ENCODE results near the gene TTC24. TPM values are rescaled to one million over a fixed set of nuclear protein-coding genes. Genes with fewer than 3 reads are reported as not detected.
A peak's percentile ranks its signal among the peaks of the same experiment; 100 is the strongest.

Gene TTC24
- total RNA-seq, 1 donor from 2014 or later: not detected

DNA sequence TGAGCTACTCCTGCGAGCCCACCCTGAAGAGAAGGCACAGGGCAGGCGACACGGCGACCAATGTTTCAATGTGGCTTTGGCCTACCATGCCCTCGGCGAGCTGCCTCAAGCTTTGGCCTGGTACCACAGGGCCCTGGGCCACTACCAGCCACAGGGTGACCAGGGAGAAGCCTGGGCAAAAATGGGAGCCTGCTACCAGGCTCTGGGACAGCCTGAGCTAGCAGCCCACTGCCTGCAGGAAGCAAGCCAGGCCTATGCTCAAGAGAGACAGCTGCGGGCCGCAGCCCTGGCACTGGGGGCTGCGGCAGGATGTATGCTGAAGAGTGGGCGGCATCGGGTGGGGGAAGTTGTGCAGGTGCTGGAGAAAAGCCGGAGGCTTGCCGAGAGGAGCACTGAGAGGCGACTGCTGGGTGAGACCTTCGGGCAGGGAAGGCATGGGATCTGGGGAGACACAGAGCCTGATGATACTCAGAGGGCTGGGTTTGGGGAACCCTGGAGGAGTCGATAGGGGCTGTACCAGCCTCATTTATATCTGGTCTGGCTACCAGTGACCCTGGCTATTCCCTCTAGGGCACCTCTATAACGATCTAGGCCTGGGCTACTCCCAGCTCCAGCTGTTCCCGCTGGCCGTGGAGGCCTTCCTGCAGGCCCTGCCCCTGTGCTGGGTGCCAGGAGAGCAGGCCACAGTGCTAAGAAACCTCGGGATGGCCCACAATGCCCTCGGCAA is 2.3 kb downstream of the TTC24 start:
- peaks cover 12% of the 10 kb centered on the region for H3K27me3 Mint-ChIP-seq (ENCODE audit: unreplicated experiment)
- H3K9me3 Mint-ChIP-seq (ENCODE audit: unreplicated experiment): no peaks in the 10 kb centered on the region
- TF ChIP-seq, protein P1, sequence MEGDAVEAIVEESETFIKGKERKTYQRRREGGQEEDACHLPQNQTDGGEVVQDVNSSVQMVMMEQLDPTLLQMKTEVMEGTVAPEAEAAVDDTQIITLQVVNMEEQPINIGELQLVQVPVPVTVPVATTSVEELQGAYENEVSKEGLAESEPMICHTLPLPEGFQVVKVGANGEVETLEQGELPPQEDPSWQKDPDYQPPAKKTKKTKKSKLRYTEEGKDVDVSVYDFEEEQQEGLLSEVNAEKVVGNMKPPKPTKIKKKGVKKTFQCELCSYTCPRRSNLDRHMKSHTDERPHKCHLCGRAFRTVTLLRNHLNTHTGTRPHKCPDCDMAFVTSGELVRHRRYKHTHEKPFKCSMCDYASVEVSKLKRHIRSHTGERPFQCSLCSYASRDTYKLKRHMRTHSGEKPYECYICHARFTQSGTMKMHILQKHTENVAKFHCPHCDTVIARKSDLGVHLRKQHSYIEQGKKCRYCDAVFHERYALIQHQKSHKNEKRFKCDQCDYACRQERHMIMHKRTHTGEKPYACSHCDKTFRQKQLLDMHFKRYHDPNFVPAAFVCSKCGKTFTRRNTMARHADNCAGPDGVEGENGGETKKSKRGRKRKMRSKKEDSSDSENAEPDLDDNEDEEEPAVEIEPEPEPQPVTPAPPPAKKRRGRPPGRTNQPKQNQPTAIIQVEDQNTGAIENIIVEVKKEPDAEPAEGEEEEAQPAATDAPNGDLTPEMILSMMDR (IDR thresholded peaks at IDR 0.05; ENCODE audit: unreplicated experiment): no peak
- no peak overlapping the region for H3K27ac Mint-ChIP-seq (ENCODE audit: unreplicated experiment)
- H3K36me3 Mint-ChIP-seq (ENCODE audit: low read depth, unreplicated experiment): no peaks in the 10 kb centered on the region
- peaks cover 7% of the 10 kb centered on the region for H3K4me1 Mint-ChIP-seq (ENCODE audit: unreplicated experiment)
- H3K4me3 Mint-ChIP-seq (ENCODE audit: unreplicated experiment): no peak overlapping the region
- no peak for DNase-seq (ENCODE audit: low spot score)

DNA sequence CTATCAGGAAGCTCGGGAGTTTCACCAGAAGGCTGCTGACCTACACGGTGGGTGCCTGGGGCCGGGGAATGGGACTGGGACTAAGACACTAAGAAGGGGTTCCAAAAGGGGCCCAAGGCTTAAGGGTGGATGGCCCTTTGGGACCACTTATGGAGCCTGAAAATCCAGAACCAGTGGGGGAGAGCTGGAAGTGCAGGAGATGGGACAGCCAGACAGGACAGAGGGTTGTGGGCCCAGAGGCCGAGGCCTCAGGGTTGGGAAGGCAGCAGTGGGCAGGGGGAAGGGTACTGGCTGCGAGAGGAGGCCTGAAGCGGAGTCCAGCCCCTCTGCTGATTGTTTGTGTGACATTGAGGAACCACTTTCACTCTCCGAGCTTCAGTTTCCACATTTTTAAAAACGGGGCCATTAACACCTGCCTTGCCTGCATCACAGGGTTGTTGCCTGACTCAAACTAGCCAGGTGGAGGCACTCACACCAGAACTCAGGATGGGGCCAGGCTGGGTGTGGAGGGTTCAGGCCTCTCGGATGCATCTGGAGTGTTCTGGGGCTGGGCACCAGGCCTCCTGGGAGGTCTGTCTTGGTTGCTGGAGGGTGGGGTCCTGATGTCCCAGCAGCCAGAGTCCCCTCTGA is 3.0 kb downstream of the TTC24 start:
- Mint-ChIP-seq H3K4me1 (ENCODE audit: unreplicated experiment) (peaks cover 7% of the 10 kb centered on the region), H3K27me3 (ENCODE audit: unreplicated experiment) (peaks cover 12% of the 10 kb centered on the region), H3K9me3 (ENCODE audit: unreplicated experiment) (no peaks in the 10 kb centered on the region), H3K36me3 (ENCODE audit: low read depth, unreplicated experiment) (no peaks in the 10 kb centered on the region), H3K27ac (ENCODE audit: unreplicated experiment) (no peak overlapping the region), H3K4me3 (ENCODE audit: unreplicated experiment) (no peak overlapping the region)
- DNase-seq (ENCODE audit: low spot score): no peak
- TF ChIP-seq, protein P1 (IDR thresholded peaks at IDR 0.05; ENCODE audit: unreplicated experiment): no peak

DNA sequence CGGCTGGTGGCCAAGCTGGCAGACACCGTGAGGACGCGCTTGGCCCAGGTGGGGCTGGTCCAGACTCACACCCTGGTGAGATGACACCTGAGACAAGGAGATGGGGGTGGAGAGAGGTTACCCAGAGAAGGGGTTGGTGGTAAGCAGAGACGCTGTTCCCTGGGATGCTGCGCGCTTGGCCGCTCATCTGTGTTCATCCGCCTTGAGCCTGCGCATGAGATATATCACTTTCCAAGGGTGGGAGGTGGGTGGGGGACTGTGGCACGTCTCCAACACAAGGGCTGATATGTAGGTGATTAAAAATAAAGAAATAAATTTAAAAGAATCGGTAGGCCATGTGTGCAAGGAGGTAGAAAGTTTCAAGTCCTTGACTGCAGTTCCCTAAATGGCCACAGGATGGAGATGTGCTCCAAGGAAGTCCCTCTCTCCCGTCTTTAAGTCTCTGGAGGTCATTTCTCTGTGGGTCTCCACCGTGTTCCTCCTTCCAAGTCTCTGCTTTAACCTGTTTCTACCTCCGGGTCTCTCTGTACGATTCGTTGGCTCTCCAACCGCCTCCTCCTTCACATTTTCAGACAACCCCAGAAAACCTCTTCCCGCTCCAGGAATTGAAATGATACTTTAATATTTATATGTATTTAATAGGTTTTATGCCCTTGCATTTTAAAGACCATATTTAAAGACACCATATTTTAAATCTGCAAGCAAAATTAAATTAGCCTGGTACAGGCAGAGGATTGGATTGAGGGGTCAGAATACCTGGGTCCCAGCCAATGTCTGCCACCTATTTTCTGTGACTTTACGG is 4.5 kb downstream of the TTC24 start:
- Mint-ChIP-seq H3K4me1 (ENCODE audit: unreplicated experiment) (peaks cover 14% of the 10 kb centered on the region), H3K9me3 (ENCODE audit: unreplicated experiment) (no peaks in the 10 kb centered on the region), H3K27me3 (ENCODE audit: unreplicated experiment) (peaks cover 12% of the 10 kb centered on the region), H3K36me3 (ENCODE audit: low read depth, unreplicated experiment) (no peaks in the 10 kb centered on the region), H3K27ac (ENCODE audit: unreplicated experiment) (no peak overlapping the region), H3K4me3 (ENCODE audit: unreplicated experiment) (peak overlapping the region; percentile 65)
- DNase-seq (ENCODE audit: low spot score): peak; percentile 76
- TF ChIP-seq, protein P1 (IDR thresholded peaks at IDR 0.05; ENCODE audit: unreplicated experiment): peak; percentile 86

DNA sequence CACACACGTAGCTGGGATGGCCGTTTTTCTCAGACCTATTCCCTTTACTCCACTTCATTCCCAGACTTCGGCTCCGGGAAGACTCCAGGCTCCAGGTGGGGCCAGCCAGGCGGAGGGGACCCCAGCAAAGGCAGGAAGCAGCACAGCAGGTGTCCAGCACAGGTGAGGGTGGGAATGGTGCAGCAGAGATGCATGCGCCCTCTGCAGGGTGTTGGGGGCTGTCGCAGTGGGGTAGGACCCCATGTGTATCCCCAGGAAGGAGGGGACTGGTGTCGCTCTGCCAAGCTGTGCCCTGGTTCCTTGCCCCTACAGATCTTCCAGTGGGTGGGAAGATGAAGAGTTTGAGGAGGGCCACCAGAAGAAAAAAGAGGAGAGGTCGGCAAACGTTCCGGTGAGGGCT is 5.3 kb downstream of the TTC24 start:
- no peak overlapping the region for H3K4me3 Mint-ChIP-seq (ENCODE audit: unreplicated experiment)
- DNase-seq (ENCODE audit: low spot score): no peak
- peaks cover 17% of the 10 kb centered on the region for H3K4me1 Mint-ChIP-seq (ENCODE audit: unreplicated experiment)

More for the DNA sequence above, 5.3 kb downstream of the TTC24 start:
- Mint-ChIP-seq H3K27ac (ENCODE audit: unreplicated experiment) (no peak overlapping the region), H3K9me3 (ENCODE audit: unreplicated experiment) (no peaks in the 10 kb centered on the region), H3K27me3 (ENCODE audit: unreplicated experiment) (peaks cover 12% of the 10 kb centered on the region), H3K36me3 (ENCODE audit: low read depth, unreplicated experiment) (no peaks in the 10 kb centered on the region)
- TF ChIP-seq, protein P1 (IDR thresholded peaks at IDR 0.05; ENCODE audit: unreplicated experiment): no peak

All from endothelial cell (in vitro differentiated cells).